ENCODE measurements around the gene CLDN25.

CLDN25 gene

GRCh38 chr11:113773092-113773415, 6.5 kb upstream of the CLDN25 start:
- Histone ChIP-seq H3K27me3 (ENCODE audit: insufficient read depth, poor library complexity, severe bottlenecking) (no peaks in the 10 kb centered on the region), H3K4me3 (replicated peaks; ENCODE audit: insufficient read depth, low read length) (peak overlapping the region; percentile 80), H3K27ac (replicated peaks) (peak overlapping the region; percentile 71)
- DNase-seq (ENCODE audit: low read depth in 1 of 2, low spot score in 1 of 2), result peak in 1 of 2 experiments; percentile 11
- TF ChIP-seq SPI1 (IDR thresholded peaks at IDR 0.05; ENCODE audit: borderline replicate concordance, low read depth), result no peak
- no peak for TF ChIP-seq REST (IDR thresholded peaks at IDR 0.05; ENCODE audit: insufficient replicate concordance, low read depth)
- TF ChIP-seq POLR2AphosphoS5 (IDR thresholded peaks at IDR 0.05; ENCODE audit: low read depth), result no peak
- no peak for TF ChIP-seq CTCF (IDR thresholded peaks at IDR 0.05; ENCODE audit: insufficient read depth, low read length)
- TF ChIP-seq GABPA (IDR thresholded peaks at IDR 0.05; ENCODE audit: low read depth), result no peak

- peak within 1 kb of the TSS; percentile 71 for H3K27ac ChIP-seq (replicated peaks)
- TF ChIP-seq CTCF (IDR thresholded peaks at IDR 0.05; ENCODE audit: insufficient read depth, low read length), result peak; percentile 46
- TF ChIP-seq GABPA (IDR thresholded peaks at IDR 0.05; ENCODE audit: low read depth), result 0 out of 2 replicates have a peak, but pooled peaks have one; percentile 29
- no peak for TF ChIP-seq REST (IDR thresholded peaks at IDR 0.05; ENCODE audit: insufficient replicate concordance, low read depth)
- TF ChIP-seq POLR2AphosphoS5 (IDR thresholded peaks at IDR 0.05; ENCODE audit: low read depth), result peak; percentile 68; the same call in 1 of the 2 replicates
- peak within 1 kb of the TSS; percentile 80 for H3K4me3 ChIP-seq (replicated peaks; ENCODE audit: insufficient read depth, low read length)
- no peaks in the 10 kb centered on the region for H3K27me3 ChIP-seq (ENCODE audit: insufficient read depth, poor library complexity, severe bottlenecking)
- peak; percentile 88 to 96 for DNase-seq (ENCODE audit: low read depth in 1 of 2, low spot score in 1 of 2)
Observed at GRCh38 chr11:113773416-113774173, 6.0 kb upstream of the CLDN25 start, which contains the start of gene ZW10. TSS of gene ZW10 (minus strand) at chr11:113773692. CDS start at chr11:113773666, 26 bp downstream.

- Histone ChIP-seq H3K27ac (replicated peaks) (peak overlapping the region; percentile 71), H3K27me3 (ENCODE audit: insufficient read depth, poor library complexity, severe bottlenecking) (no peaks in the 10 kb centered on the region)
- no peak for DNase-seq (ENCODE audit: low read depth in 1 of 2, low spot score in 1 of 2)
Observed at GRCh38 chr11:113774174-113774503, 5.5 kb upstream of the CLDN25 start.

More at GRCh38 chr11:113774174-113774503, 5.5 kb upstream of the CLDN25 start:
- peak overlapping the region; percentile 80 for H3K4me3 ChIP-seq (replicated peaks; ENCODE audit: insufficient read depth, low read length)
- TF ChIP-seq SPI1 (IDR thresholded peaks at IDR 0.05; ENCODE audit: borderline replicate concordance, low read depth), result no peak
- TF ChIP-seq REST (IDR thresholded peaks at IDR 0.05; ENCODE audit: insufficient replicate concordance, low read depth), result no peak
- no peak for TF ChIP-seq GABPA (IDR thresholded peaks at IDR 0.05; ENCODE audit: low read depth)
- TF ChIP-seq CTCF (IDR thresholded peaks at IDR 0.05; ENCODE audit: insufficient read depth, low read length), result no peak
- no peak for TF ChIP-seq POLR2AphosphoS5 (IDR thresholded peaks at IDR 0.05; ENCODE audit: low read depth)

Measured in HL-60 (cell line).